Fibroblast of skin of back (primary cell): ENCODE measurements around the gene EMP1.

ENCODE experiments used
- DNase-seq: peaks from one replicate; pipeline ENCODE4 v3.0.0-alpha.2; 2013

Gene EMP1

GRCh38 chr12:13173012-13173932 lies 23.3 kb upstream of the EMP1 start:
- peak; percentile 99 for DNase-seq

- DNase-seq, result peak; percentile 62
Measured at GRCh38 chr12:13175499-13175898, 21.0 kb upstream of the EMP1 start.

- DNase-seq, result no peak
Measured at GRCh38 chr12:13176256-13176655, 20.3 kb upstream of the EMP1 start.

DNA sequence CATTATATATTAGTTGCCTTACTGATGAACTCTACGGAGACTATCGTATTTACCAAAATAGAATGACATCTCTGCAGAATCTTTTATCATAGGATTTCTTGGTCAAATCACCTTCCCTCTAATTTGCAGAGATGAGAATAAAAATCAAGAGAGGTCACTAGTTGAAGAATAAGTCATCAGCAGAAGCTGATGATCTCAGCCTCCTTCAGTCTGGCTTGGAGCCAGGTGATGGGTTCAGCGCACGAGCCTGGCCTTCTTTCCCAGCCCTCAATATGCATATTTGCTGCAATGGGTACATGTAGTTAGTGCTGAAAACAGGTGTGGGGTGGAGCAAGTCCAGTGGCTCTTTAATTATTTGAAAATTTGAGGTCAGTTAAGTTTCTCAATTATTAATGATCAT lies 19.2 kb upstream of the EMP1 start:
- DNase-seq, result no peak

- no peak for DNase-seq
Measured at GRCh38 chr12:13177906-13178305, 18.6 kb upstream of the EMP1 start.

DNA sequence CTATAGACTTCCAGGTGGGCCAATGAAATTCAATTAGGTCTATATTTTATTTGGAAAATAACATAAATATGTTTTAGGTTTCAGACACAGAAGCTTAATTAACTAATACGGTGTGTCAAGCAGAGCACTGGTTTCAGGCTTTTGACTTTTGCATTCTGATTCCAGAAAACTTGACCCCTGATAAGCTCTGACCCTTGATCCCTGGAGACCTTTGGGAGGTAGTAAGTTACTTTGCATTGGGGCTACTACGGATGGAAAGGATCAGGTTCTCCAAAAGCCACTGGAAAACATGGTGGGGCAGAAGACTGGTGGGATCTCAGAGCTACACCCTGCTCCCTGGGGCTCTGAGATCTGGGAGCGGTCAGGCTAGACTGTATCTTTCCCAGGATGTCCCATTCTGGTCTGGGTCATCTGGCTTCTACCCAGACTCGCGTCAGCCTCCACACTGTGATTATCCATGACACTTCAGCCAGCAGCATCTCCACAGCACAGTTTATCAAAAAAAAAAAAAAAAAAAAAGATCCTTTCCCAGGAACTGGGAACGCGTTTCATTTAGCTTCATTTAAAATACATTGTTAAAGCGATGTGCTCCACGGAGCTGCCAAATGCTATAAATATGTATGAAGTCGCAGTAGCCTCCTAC lies 17.8 kb upstream of the EMP1 start:
- no peak for DNase-seq

DNA sequence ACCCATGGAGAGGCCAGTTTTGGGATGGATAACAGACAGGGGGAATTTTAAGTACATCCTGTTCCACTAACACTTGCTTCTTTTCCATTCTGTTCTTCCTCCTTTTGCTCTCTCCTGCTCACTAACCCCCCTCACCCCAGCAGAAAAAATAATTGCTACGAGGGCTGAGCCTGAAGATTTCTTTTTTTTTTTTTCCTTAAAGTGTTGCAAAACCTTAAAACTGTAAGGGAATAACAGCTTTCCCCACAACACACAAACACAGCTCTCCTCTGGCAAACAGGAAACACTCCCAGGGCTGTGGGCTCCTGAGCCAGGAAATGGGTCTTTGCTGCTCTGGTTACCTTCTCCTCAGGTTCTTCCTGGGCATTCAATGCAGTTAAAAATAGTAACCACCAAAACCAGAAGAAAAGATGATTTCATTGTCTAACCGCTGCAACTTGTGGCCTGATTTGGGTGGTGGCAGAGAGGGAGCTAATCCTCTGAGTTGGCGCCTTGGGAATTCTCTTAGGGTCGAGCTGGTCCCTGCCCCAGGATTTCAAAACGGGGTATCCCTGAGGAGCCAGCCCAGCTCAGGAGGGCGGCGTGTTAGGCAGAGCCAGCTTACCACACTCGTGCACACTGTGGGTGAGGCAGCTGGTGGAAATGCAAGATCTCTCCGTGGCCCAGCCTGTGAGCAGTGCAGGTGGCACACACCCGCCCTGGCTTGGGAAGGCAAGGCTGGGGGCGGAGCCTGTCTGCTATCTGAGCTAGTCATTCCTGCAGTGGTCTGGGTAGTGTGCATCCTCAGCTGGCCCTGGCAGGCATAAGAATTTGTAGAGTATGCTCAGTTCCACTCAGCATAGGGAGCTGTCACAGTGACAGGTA lies 17.1 kb upstream of the EMP1 start:
- DNase-seq, result peak; percentile 59

DNA sequence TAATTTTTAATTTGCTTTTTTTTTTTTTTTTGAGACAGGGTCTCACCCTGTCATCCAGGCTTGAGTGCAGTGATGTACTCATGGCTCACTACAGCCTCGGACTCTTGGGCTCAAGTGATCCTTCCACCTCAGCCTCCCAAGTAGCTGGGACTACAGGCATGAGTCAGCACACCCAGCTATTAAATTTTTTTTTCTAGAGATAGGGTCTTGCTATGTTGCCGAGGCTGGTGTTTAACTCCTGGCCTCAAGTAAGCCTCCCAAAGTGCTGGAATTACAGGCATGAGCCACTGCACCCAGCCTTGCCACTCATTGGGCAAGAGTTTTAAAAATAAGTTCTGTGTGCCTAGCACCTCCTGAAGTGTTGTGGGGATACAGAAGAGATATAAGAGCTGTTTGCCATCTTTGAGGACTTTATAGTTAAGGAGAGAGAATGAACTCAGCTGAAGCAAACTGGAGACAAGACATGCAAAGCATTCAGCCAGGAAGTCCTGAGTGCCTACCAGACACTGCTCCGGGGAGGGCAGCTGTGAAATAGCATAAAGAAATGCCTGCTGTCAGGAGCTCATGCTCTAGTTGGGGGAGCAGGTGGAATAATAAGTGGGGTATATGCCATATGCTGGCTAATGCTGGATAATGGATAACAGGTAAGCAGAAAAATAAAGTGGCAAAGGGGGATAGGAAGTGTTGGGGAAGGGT lies 15.0 kb upstream of the EMP1 start:
- no peak for DNase-seq

DNA sequence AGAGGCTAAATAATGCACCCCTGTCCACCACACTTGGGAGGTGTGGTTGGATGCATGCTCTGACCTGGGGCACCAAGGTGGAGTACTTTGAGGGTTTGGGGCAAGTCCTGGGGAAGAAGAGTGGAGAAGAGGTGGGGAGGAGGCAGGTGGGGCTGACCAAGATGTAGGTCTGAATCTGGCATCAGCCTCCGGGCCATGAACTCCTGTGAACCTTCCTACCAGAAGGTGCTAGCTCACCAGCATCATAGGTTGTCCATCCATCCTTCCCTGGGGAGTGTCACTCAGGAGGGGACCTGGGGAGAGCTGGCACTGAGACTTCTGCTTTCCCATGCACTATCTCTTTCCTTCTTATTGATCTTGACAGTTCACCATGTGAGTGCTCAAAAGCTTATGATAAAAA lies 13.6 kb upstream of the EMP1 start:
- no peak for DNase-seq

DNA sequence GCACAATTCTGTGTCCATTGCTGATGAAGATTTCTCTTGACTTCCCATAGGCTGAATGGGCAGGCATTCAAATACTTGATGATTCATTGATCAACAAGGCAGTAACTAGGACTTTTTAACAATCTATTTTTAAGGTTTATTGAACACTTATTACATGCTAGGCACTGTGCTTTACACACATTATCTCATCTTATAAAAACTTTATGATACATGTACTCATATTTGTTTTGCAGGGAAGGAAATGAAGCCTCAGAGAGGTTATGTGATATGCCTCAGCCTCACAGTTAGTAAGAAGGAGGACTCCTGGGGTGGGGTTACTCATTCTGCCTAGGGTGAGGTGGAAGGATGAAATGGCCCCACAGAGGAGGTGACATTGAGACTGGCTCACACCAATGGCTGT lies 12.9 kb upstream of the EMP1 start:
- DNase-seq, result peak; percentile 75

GRCh38 chr12:13186302-13186701 lies 10.2 kb upstream of the EMP1 start:
- no peak for DNase-seq

DNA sequence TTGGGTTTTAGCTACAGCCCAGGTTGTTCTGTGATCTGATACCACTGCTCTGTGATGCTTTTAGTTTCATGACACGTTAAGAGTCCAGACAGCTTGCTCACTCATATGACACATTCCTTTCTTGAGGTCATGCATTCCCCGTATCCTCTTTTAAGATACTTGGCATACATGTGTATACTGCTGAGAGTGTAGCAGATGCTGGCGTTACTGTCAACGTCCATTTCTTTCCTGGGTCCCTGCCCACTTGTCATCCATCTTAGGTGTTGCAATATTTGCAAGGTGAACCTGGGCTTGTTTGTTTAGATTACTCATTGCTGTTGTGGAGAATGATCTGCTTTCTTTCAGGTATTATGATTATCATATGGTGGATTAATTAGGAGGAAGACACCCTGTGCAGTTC lies 9.1 kb upstream of the EMP1 start:
- peak; percentile 88 for DNase-seq

- DNase-seq, result no peak
Measured at GRCh38 chr12:13189264-13189663, 7.3 kb upstream of the EMP1 start.

- DNase-seq, result no peak
Measured at GRCh38 chr12:13190275-13190674, 6.3 kb upstream of the EMP1 start.

GRCh38 chr12:13192719-13193118 lies 3.8 kb upstream of the EMP1 start:
- no peak for DNase-seq

DNA sequence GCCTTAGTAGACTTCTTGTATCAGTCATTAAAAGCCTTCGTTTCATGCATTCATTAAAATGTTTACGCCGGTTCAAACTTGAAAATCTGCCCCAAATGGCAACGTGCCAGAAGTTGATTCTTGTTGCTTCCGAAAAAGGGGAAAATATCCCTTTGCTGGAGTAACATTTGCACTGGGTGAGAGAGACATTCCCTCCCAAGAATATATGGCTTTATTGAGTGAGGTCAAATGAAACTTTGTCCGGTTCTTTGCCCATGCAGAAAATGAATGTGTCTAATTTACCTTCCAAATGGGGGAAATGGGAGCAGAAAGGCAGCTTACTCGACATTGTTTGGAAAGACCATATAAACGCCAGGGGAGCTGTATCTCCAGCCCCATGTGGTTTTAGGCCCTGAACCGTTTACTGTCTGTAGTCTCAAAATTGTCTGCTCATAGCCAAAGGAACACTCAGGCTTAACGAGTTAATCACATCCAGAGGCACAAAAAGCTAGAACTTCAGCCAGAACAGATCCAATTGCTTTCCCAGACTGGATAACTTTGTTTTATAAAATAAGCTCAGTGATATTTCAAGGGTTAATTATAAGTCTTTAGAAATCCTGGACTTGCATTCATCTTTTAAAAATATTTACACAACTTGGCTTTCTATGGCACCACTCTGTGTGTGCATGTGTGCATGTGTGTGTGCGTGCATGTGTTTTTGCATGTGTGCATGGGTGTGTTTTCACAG lies 2.9 kb upstream of the EMP1 start:
- no peak for DNase-seq

GRCh38 chr12:13194401-13195110 lies 2.0 kb upstream of the EMP1 start:
- DNase-seq, result no peak

DNA sequence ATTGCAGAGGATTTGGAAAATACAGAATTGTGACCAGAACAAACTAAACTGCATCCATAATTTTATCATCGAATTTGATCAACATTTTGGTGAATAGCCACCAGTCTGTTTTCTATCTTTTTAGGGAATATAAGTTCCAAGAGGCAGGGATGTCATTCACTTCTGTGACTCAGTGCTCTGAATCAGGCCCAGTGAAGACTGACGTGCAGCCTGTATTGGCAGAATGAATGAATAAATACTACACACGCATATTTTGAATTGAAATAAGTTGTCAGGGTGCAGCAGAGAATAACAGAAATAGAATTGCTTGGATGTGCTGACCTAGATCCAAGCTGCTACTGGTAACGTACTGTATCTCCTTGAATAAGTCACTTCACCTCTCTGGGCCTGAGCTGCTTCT lies 1.3 kb upstream of the EMP1 start:
- DNase-seq, result peak; percentile 61

- peak; percentile 65 for DNase-seq
Measured at GRCh38 chr12:13195785-13196129, 769 bp upstream of the EMP1 start.

DNA sequence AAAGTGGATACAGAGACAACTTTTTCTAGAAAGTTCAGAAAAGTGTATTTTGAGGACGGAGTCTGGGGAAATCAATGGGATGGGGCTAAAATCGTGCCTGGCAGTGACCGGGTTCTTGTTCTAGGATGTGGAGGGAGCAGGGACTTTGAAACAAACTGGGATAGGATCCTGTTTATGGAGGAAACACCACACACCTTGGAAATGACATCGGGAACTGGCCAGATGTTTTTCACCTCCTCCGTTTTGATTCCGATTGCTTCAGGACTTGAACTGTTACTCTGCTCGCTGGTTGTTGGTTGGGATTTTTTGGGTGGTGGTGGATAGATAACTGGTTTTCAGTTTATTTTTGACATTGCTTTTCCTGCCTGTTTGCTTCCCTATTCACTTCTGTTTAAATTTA lies 506 bp downstream of the EMP1 start:
- no peak for DNase-seq

DNA sequence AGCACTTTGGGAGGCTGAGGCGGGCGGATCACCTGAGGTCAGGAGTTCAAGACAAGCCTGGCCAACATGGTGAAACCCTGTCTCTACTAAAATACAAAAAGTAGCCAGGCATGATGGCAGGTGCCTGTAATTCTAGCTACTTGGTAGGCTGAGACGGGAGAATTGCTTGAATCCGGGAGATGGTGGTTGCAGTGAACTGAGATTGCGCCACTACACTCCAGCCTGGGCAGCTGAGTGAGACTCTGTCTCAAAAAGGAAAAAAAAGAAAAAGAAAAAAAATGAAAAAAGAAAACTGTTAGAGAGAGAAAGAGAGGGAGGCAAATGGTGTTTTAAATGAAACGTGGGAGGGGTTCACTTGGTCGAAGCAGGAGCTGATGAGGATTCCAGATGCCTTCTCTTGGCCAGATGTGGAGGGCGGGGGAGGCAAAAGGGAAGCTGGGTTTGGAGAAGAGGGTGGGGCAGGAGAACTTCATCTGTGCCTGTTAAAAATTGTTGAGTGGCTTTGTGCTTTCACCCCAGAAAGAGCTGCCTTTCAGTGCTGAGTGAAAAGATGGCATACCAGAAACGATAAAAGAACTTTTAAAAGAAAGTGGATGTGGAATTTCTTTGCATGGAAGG lies 1.1 kb downstream of the EMP1 start:
- DNase-seq, result no peak
